ENCODE data around the gene SRPK2.

DNA sequence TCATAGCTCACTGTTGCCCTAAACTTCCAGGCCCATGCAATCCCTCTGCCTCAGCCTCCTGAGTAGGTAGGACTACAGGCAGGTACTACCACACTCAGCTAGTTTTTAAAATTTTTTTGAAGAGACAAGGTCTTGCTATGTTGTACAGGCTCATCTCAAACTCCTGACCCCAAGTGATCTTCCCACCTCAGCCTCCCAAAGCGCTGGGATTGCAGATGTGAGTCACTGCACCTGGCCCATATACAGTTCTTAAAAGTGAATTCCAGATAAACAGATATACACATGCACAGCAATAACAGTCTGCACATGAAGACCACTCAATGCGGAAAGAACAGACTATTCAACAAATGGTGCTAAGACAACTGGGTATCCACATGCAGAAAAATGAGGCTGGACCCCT is 67.8 kb downstream of the SRPK2 start:
- no peak for TF ChIP-seq TAF1 (IDR thresholded peaks at IDR 0.05; ENCODE audit: borderline replicate concordance, low read depth, low read length)
- TF ChIP-seq POLR2A (IDR thresholded peaks at IDR 0.05; ENCODE audit: low read depth, low read length), result no peak

Data from GM12892 (cell line).